Loucy (cell line): ENCODE results near the gene TMEM131.

Source experiments
- H2AFZ ChIP-seq: fragments of 200-600 bp; sonication (generic); 2 replicates; pipeline ENCODE4 v1.6.0; 2016; ENCODE audit warnings: antibody characterized with exemption, mild to moderate bottlenecking, low read length, moderate library complexity
- H3F3A ChIP-seq: fragments of 200-600 bp; 2 replicates; pipeline ENCODE4 v1.6.0; 2016; ENCODE audit warnings: antibody characterized with exemption, low read depth, mild to moderate bottlenecking
- H3K27me3 ChIP-seq: fragments of 200-600 bp; sonication (generic); 2 replicates; pipeline ENCODE4 v1.6.1; 2014; ENCODE audit warnings: low read length, mild to moderate bottlenecking; ENCODE audit not compliant: insufficient read depth, poor library complexity, severe bottlenecking
- H3K36me3 ChIP-seq: fragments of 200-600 bp; sonication (generic); 2 replicates; pipeline ENCODE4 v1.6.1; 2016; ENCODE audit warnings: low read length; ENCODE audit not compliant: insufficient read depth
- H3K4me1 ChIP-seq: fragments of 200-600 bp; sonication (generic); 2 replicates; pipeline ENCODE4 v1.5.1; 2014; ENCODE audit warnings: low read length, mild to moderate bottlenecking; ENCODE audit not compliant: insufficient read depth, poor library complexity, severe bottlenecking
- H3K4me2 ChIP-seq: fragments of 200-600 bp; sonication (generic); 2 replicates; pipeline ENCODE4 v1.6.0; 2014; ENCODE audit warnings: antibody characterized with exemption, low read length, low read depth, mild to moderate bottlenecking; ENCODE audit not compliant: poor library complexity, severe bottlenecking
- H3K4me3 ChIP-seq: fragments of 200-600 bp; sonication (generic); 2 replicates; pipeline ENCODE4 v1.5.1; 2014; ENCODE audit warnings: low read length, mild to moderate bottlenecking, mixed read lengths; ENCODE audit not compliant: poor library complexity, severe bottlenecking
- H3K79me2 ChIP-seq: fragments of 200-600 bp; sonication (generic); 2 replicates; pipeline ENCODE4 v1.6.1; 2014; ENCODE audit warnings: low read length; ENCODE audit not compliant: insufficient read depth
- H3K9ac ChIP-seq: fragments of 200-600 bp; sonication (generic); 2 replicates; pipeline ENCODE4 v1.6.0; 2014; ENCODE audit warnings: mild to moderate bottlenecking, low read depth, low read length, moderate library complexity; ENCODE audit not compliant: poor library complexity, severe bottlenecking
- H3K9me2 ChIP-seq: fragments of 200-600 bp; sonication (generic); replicated peaks from 2 replicates; pipeline ENCODE4 v1.6.1; 2016; ENCODE audit warnings: low read depth, low read length, mixed read lengths
- H3K9me3 ChIP-seq: fragments of 200-600 bp; sonication (generic); 2 replicates; pipeline ENCODE4 v1.6.1; 2014; ENCODE audit warnings: mild to moderate bottlenecking, antibody characterized with exemption, low read length, low read depth; ENCODE audit not compliant: insufficient read depth
- H4K20me1 ChIP-seq: fragments of 200-600 bp; sonication (generic); 2 replicates; pipeline ENCODE4 v1.6.0; 2014; ENCODE audit warnings: antibody characterized with exemption, low read length, mild to moderate bottlenecking; ENCODE audit not compliant: insufficient read depth, poor library complexity, severe bottlenecking
- CTCF ChIP-seq: fragments of 200-600 bp; sonication (generic); conservative IDR thresholded peaks from 2 replicates; pipeline ENCODE4 v1.5.1; 2014; ENCODE audit warnings: mild to moderate bottlenecking, antibody characterized with exemption, low read length
- EZH2phosphoT487 ChIP-seq: fragments of 200-600 bp; IDR thresholded peaks from 2 replicates; pipeline ENCODE4 v1.6.1; 2018; ENCODE audit warnings: antibody characterized with exemption, mild to moderate bottlenecking, moderate library complexity, borderline replicate concordance

The TMEM131 gene

GRCh38 chr2:97734061-97735051, 261.4 kb downstream of the TMEM131 start:
- no peak for TF ChIP-seq EZH2phosphoT487
- TF ChIP-seq CTCF, result no peak
- Histone ChIP-seq H3K4me3 (no peak overlapping the region), H3K4me2 (no peak overlapping the region), H4K20me1 (peaks cover 38% of the 10 kb centered on the region), H3K9me3 (no peaks in the 10 kb centered on the region), H3K9me2 (no peaks in the 10 kb centered on the region), H3K36me3 (peaks cover 95% of the 10 kb centered on the region; the same call in 1 of the 2 replicates), H2AFZ (no peak overlapping the region), H3K4me1 (no peaks in the 10 kb centered on the region), H3K9ac (no peak overlapping the region), H3F3A (no peaks in the 10 kb centered on the region), H3K79me2 (peaks cover 35% of the 10 kb centered on the region), H3K27me3 (no peaks in the 10 kb centered on the region)

GRCh38 chr2:97733341-97734035, 262.3 kb downstream of the TMEM131 start:
- no peak overlapping the region for H3K4me2 ChIP-seq
- no peaks in the 10 kb centered on the region for H3K9me2 ChIP-seq
- H3K9ac ChIP-seq, result no peak overlapping the region
- TF ChIP-seq CTCF (no peak), EZH2phosphoT487 (no peak)
- H3K27me3 ChIP-seq, result no peaks in the 10 kb centered on the region
- H4K20me1 ChIP-seq, result peaks cover 45% of the 10 kb centered on the region
- H3K9me3 ChIP-seq, result no peaks in the 10 kb centered on the region
- H3K4me1 ChIP-seq, result no peaks in the 10 kb centered on the region
- no peak overlapping the region for H3K4me3 ChIP-seq
- H3F3A ChIP-seq, result no peaks in the 10 kb centered on the region
- H3K36me3 ChIP-seq, result peaks cover 95% of the 10 kb centered on the region; the same call in 1 of the 2 replicates
- H2AFZ ChIP-seq, result no peak overlapping the region
- peaks cover 44% of the 10 kb centered on the region for H3K79me2 ChIP-seq

GRCh38 chr2:97732436-97733340, 263.1 kb downstream of the TMEM131 start:
- TF ChIP-seq CTCF (no peak), EZH2phosphoT487 (no peak)
- Histone ChIP-seq H3K9ac (no peak overlapping the region), H3F3A (no peaks in the 10 kb centered on the region), H3K4me1 (peaks cover 3% of the 10 kb centered on the region), H3K79me2 (peaks cover 52% of the 10 kb centered on the region), H3K27me3 (no peaks in the 10 kb centered on the region), H3K9me2 (no peaks in the 10 kb centered on the region), H3K4me3 (no peak overlapping the region), H2AFZ (no peak overlapping the region), H3K36me3 (peaks cover 95% of the 10 kb centered on the region; the same call in 1 of the 2 replicates), H4K20me1 (peaks cover 53% of the 10 kb centered on the region), H3K4me2 (no peak overlapping the region), H3K9me3 (no peaks in the 10 kb centered on the region)
